ENCODE measurements around the gene NT5DC3. TPM values are rescaled to one million over a fixed set of nuclear protein-coding genes. Genes with fewer than 3 reads are reported as not detected.

Gene NT5DC3
- total RNA-seq, 3 donors from 2014 or later: 13.7 to 283 (median 18.0) TPM

DNA sequence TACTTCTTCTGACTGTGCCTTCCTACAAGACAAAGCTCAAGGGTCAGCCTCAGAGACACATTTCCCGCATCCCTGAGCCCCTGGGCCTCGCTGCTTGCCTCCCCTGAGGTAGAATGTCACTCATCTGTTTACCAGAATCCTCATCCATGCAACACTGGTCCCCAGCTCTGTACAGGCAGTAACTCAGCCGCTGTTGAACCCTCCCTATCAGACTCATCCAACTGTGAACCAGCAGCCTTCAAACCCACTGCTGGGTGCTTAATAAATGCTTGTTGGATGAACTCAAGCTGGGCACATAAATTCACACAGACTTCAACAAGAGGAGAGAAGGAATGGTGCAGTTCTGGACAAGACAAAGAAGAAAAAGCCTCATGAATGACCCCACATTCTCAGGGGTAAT is 6.1 kb downstream of the NT5DC3 start:
- DNase-seq (no peak), ATAC-seq (no peak)
- peaks cover 14% of the 10 kb centered on the region for H3K4me1 ChIP-seq (ENCODE audit: low read depth)
- no peaks in the 10 kb centered on the region for H3K9me3 ChIP-seq
- intact Hi-C loops (cut with DNase I, micrococcal nuclease): no loop called here
- H3K36me3 ChIP-seq (ENCODE audit: low read depth): no peaks in the 10 kb centered on the region
- no peak overlapping the region for H3K4me3 ChIP-seq
- no peak for TF ChIP-seq CTCF (IDR thresholded peaks at IDR 0.05)

GRCh38 chr12:103833891-103834290 is 7.1 kb downstream of the NT5DC3 start:
- intact Hi-C loops (cut with DNase I, micrococcal nuclease): no loop called here
- DNase-seq: no peak
- Histone ChIP-seq H3K9me3 (no peaks in the 10 kb centered on the region), H3K4me3 (no peak overlapping the region), H3K36me3 (ENCODE audit: low read depth) (no peaks in the 10 kb centered on the region), H3K4me1 (ENCODE audit: low read depth) (peaks cover 4% of the 10 kb centered on the region)
- no peak for TF ChIP-seq CTCF (IDR thresholded peaks at IDR 0.05)
- no peak for ATAC-seq

DNA sequence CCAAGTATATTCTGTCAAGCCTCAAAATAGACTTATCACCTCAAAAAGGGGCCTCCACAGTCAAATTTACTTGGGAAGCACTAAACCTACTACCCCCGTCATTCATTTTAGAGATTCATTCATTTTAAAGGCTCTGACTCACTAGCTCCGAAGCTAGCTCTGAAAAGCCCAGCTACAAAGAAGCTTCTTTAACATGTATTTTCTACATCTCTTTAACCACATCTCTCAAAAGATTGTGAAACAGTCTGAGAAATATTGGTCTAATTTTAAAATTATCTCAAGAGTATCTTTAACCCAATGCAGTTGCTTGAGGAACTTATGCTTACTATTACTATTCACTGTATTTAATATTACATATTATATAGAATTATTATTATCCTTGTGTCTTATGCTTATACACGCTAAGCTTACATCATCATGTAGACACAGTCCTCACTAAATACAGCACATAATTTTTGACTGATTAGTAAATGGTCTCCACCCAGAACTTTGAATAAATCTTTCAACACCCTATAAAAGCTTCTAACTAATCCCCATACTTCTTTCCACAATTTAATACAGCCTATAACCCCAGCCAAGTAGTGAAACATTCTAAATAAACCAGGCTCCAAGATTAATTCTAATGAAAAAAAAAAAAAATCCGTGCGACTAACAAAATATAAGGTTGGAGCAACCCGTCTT is 7.8 kb downstream of the NT5DC3 start:
- ATAC-seq (no peak), DNase-seq (no peak)
- intact Hi-C loops (cut with DNase I, micrococcal nuclease): no loop called here

DNA sequence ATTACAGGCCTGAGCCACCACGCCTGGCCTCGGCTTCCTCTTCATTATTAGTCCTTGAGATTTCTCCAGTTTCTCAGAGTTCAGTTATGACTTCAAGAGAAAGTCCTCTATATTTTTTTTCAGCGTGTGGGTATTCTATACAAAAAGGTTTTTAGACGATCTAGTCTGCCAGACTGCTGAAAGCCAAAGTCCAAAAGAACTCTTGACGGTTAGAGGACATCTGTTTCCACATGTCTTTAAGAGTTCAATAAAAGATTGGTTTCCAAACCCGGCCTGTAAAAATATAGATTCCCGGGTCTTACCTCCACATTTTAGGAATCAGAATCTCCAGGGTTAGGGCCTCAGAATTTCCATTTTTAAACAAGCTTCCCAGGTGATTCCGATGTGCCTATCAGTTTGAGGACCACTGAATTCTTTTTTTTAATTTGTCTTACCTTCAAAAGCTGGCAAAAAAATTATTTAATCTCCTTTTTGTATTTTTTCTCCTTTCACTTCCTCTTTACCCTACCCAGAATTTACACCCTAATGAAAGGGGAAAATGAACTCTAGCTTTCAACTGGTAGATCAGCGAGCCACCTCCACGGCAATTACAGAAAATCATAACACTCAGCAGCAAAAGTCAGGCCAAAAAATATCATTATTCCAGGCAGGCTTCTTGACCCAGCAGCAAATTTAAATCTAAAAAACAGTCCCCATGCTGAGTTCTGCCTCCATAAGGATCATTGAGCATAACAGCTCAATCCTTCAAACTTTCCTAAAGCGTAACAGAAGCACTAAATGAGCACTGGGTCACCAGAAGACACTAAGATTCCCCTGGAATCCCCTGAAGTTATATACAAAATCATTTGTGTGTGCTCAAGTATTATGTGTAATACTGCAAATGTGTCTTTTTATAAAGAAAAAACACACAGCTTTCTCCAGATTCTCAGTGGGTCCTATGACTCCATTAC is 8.7 kb downstream of the NT5DC3 start:
- Histone ChIP-seq H3K9me3 (no peaks in the 10 kb centered on the region), H3K36me3 (ENCODE audit: low read depth) (no peaks in the 10 kb centered on the region), H3K4me1 (ENCODE audit: low read depth) (no peaks in the 10 kb centered on the region), H3K4me3 (no peak overlapping the region)
- no peak for TF ChIP-seq CTCF (IDR thresholded peaks at IDR 0.05)
- no peak for DNase-seq
- intact Hi-C loops (cut with DNase I, micrococcal nuclease): no loop called here
- ATAC-seq: no peak

More for the DNA sequence above, 7.8 kb downstream of the NT5DC3 start:
- TF ChIP-seq CTCF (IDR thresholded peaks at IDR 0.05): no peak
- Histone ChIP-seq H3K4me3 (no peak overlapping the region), H3K4me1 (ENCODE audit: low read depth) (no peaks in the 10 kb centered on the region), H3K36me3 (ENCODE audit: low read depth) (no peaks in the 10 kb centered on the region), H3K9me3 (no peaks in the 10 kb centered on the region)

GRCh38 chr12:103830730-103831320 is 10.2 kb downstream of the NT5DC3 start:
- Histone ChIP-seq H3K4me1 (ENCODE audit: low read depth) (no peaks in the 10 kb centered on the region), H3K4me3 (no peak overlapping the region), H3K36me3 (ENCODE audit: low read depth) (no peaks in the 10 kb centered on the region), H3K9me3 (no peaks in the 10 kb centered on the region)
- no peak for TF ChIP-seq CTCF (IDR thresholded peaks at IDR 0.05)
- intact Hi-C loops (cut with DNase I, micrococcal nuclease): no loop called here
- DNase-seq: no peak
- ATAC-seq: no peak

Measured in mucosa of descending colon (tissue), 3 donors.